Panc1 (cell line): Measurements from ENCODE around the gene DOCK3. TPM values are rescaled to one million over a fixed set of nuclear protein-coding genes. Genes with fewer than 3 reads are reported as not detected.

Experiments
- ATAC-seq: fragments of 200-7000 bp; cut with Tn5 transposase; 2 replicates; pipeline ENCODE4 v1.9.1; 2020; ENCODE audit warnings: mild to moderate bottlenecking, moderate library complexity
- BruUV-seq: library from RNA; stranded (reverse); fragments of 400-500 nt; replicated peaks from 2 replicates; lab custom pipeline; 2021; lab: Mats Ljungman, UMichigan
- CTCF ChIA-PET: fragments of 300-600 bp; sonication (Branson Sonifier 250); formaldehyde crosslinking; loops from one replicate; lab custom pipeline; 2022; ENCODE audit warnings: antibody characterized with exemption; lab: Charles Lee
- POLR2A ChIA-PET: fragments of 300-600 bp; sonication (Branson Sonifier 250); formaldehyde crosslinking; loops from one replicate; lab custom pipeline; 2022; ENCODE audit warnings: antibody characterized with exemption; lab: Charles Lee
- DNase-seq: peaks from one replicate; pipeline ENCODE4 v3.0.0-alpha.2; 2010; ENCODE audit warnings: low read depth, low spot score
- H3K27ac ChIP-seq: 2 replicates; pipeline ENCODE4 v1.5.1; 2011; ENCODE audit warnings: mild to moderate bottlenecking, low read length, inconsistent platforms
- H3K27me3 ChIP-seq: fragments of 200-500 bp; sonication (Bioruptor generic); 2 replicates; pipeline ENCODE4 v1.6.0; 2014; ENCODE audit warnings: low read length, inconsistent platforms; ENCODE audit not compliant: control insufficient read depth, insufficient read depth
- H3K36me3 ChIP-seq: fragments of 200-500 bp; sonication (Bioruptor generic); 2 replicates; pipeline ENCODE4 v1.5.1; 2014; ENCODE audit warnings: inconsistent platforms, mild to moderate bottlenecking, low read length, moderate library complexity; ENCODE audit not compliant: control insufficient read depth, insufficient read depth
- H3K4me1 ChIP-seq: 2 replicates; pipeline ENCODE4 v1.5.1; 2011; ENCODE audit warnings: inconsistent platforms, mild to moderate bottlenecking, low read length, moderate library complexity; ENCODE audit not compliant: control insufficient read depth, insufficient read depth
- H3K4me3 ChIP-seq, 2 experiments: 2 replicates each; pipeline ENCODE4 v1.5.1; 2011 to 2012; ENCODE audit warnings: low read depth in 2 of 2, low read length in 2 of 2, mild to moderate bottlenecking in 2 of 2, inconsistent platforms in 1 of 2, moderate library complexity in 1 of 2
- H3K9me3 ChIP-seq: fragments of 200-500 bp; sonication (Bioruptor generic); 2 replicates; pipeline ENCODE4 v1.5.1; 2014; ENCODE audit warnings: low read depth, mild to moderate bottlenecking, inconsistent platforms, low read length, moderate library complexity; ENCODE audit not compliant: control insufficient read depth, insufficient read depth
- CTCF ChIP-seq: fragments of 450-650 bp; IDR thresholded peaks from 2 replicates; pipeline ENCODE4 v1.5.1; 2017; ENCODE audit warnings: mild to moderate bottlenecking
- POLR2AphosphoS5 ChIP-seq: IDR thresholded peaks from 2 replicates; pipeline ENCODE4 v1.6.1; 2012; ENCODE audit warnings: mild to moderate bottlenecking, low read depth, low read length, moderate library complexity
- REST ChIP-seq, 2 experiments: IDR thresholded peaks; 2 replicates each; pipeline ENCODE4 v1.6.1; 2011 to 2012; ENCODE audit warnings: low read depth in 2 of 2, control low read depth in 1 of 2, low read length in 1 of 2, mild to moderate bottlenecking in 1 of 2, moderate library complexity in 1 of 2; ENCODE audit not compliant: insufficient read depth in 1 of 2
- SIN3A ChIP-seq: IDR thresholded peaks from 2 replicates; pipeline ENCODE4 v1.6.1; 2012; ENCODE audit warnings: low read depth, mild to moderate bottlenecking, low read length, moderate library complexity, borderline replicate concordance; ENCODE audit not compliant: insufficient read depth
- TCF7L2 ChIP-seq: IDR thresholded peaks from 2 replicates; pipeline ENCODE4 v1.6.1; 2011; ENCODE audit warnings: mild to moderate bottlenecking, low read depth, low read length, inconsistent platforms
- in situ Hi-C: cut with HindIII; loops from 2 replicates; pipeline ENCODE4 v1.10.0; 2016; ENCODE audit warnings: low sequenced_read_pairs, low pct_unique_long_range_greater_than_20kb
- intact Hi-C: fragments of 100-400 bp; cut with micrococcal nuclease; formaldehyde crosslinking; loops from one replicate; pipeline ENCODE4 v1.10.0; 2022; ENCODE audit not compliant: unreplicated experiment
- total RNA-seq: library from RNA; stranded (reverse); gene quantifications from one replicate; pipeline ENCODE4 v1.2.1, GENCODE V29; 2021; ENCODE audit not compliant: unreplicated experiment

Gene DOCK3
- total RNA-seq, 1 experiment from 2014 or later: 0.21 TPM

GRCh38 chr3:51354731-51355615 lies 680.2 kb downstream of the DOCK3 start:
- no peak for DNase-seq
- intact Hi-C loops: no loop called here
- ATAC-seq: no peak
- H3K4me3 ChIP-seq: no peak overlapping the region
- no peaks in the 10 kb centered on the region for H3K4me1 ChIP-seq
- CTCF ChIA-PET: no interaction called here
- no peak for TF ChIP-seq POLR2AphosphoS5
- TF ChIP-seq REST (IDR thresholded peaks at IDR 0.05; ENCODE audit: insufficient read depth in 1 of 2, low read depth in 2 of 2, low read length in 1 of 2): no peak
- in situ Hi-C loops: no loop called here
- H3K27ac ChIP-seq: no peak overlapping the region
- POLR2A ChIA-PET: no interaction called here
- BruUV-seq: no TSS peak
- no peaks in the 10 kb centered on the region for H3K36me3 ChIP-seq
- no peaks in the 10 kb centered on the region for H3K27me3 ChIP-seq
- no peaks in the 10 kb centered on the region for H3K9me3 ChIP-seq

GRCh38 chr3:51355891-51356578 lies 681.3 kb downstream of the DOCK3 start:
- ATAC-seq (no peak), DNase-seq (no peak)
- Histone ChIP-seq H3K9me3 (no peaks in the 10 kb centered on the region), H3K27me3 (no peaks in the 10 kb centered on the region), H3K27ac (no peak overlapping the region), H3K4me3 (no peak overlapping the region), H3K4me1 (no peaks in the 10 kb centered on the region), H3K36me3 (no peaks in the 10 kb centered on the region)
- intact Hi-C loops: no loop called here
- TF ChIP-seq REST (IDR thresholded peaks at IDR 0.05; ENCODE audit: insufficient read depth in 1 of 2, low read depth in 2 of 2, low read length in 1 of 2): no peak
- TF ChIP-seq POLR2AphosphoS5: no peak
- no peak for TF ChIP-seq CTCF
- TF ChIP-seq SIN3A: no peak
- TF ChIP-seq TCF7L2: no peak
- in situ Hi-C loops: no loop called here
- BruUV-seq: no TSS peak
- ChIA-PET POLR2A (no interaction called here), CTCF (no interaction called here)
